Liver (tissue), 2 donors: ENCODE measurements around the gene LVRN.
"Not testable (repeated sequence)": the region's sequence is repeated elsewhere in the genome, so short reads cannot be mapped to it uniquely, and the experiment has no call there.

Experiments
- REST ChIP-seq: IDR thresholded peaks from 2 replicates; pipeline ENCODE4 v1.6.1; 2016; ENCODE audit warnings: antibody characterized with exemption, mild to moderate bottlenecking
- TAF1 ChIP-seq: conservative IDR thresholded peaks from 2 replicates; pipeline ENCODE4 v1.6.1; 2016; ENCODE audit warnings: antibody characterized with exemption, mild to moderate bottlenecking
- donor health status: healthy.

DNA sequence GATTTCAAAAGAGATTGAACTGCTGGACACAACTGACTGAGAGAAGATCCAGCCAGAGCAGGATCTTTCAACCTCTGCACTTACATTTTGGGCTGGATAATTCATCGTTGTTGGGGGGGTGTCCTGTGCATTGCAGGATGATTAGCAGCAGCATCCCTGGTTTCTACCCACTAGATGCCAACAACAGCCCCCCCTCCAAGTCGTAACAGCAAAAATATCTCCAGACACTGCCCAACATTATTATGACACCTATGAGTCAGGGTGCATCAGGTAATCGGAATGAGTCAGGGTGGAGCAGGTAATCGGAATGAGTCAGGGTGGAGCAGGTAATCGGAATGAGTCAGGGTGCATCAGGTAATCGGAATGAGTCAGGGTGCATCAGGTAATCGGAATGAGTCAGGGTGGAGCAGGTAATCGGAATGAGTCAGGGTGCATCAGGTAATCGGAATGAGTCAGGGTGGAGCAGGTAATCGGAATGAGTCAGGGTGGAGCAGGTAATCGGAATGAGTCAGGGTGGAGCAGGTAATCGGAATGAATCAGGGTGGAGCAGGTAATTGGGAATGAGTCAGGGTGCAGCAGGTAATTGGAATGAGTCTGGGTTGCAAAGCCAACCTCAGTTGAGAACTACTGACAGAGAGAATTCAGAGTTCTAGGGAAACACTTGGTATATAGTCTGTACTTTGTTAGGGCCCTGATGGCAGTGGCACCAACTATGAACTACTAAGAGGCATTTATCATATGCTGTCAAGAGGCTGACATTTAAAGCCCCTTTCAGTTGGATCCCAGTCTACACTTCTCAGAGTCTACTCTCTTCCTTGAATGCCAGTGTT is 33.5 kb upstream of the LVRN start:
- TF ChIP-seq TAF1, REST: not testable (repeated sequence)
